Chondrocyte (in vitro differentiated cells): ENCODE results near the gene NMD3. TPM values are rescaled to one million over a fixed set of nuclear protein-coding genes. Genes with fewer than 3 reads are reported as not detected.

Experiments
- DNase-seq: peaks from one replicate; pipeline ENCODE4 v3.0.0; 2021; ENCODE audit warnings: mixed read lengths, low spot score
- H3K27ac Mint-ChIP-seq: one replicate; pipeline ENCODE4 v1.8.0; 2021; ENCODE audit warnings: mild to moderate bottlenecking, moderate library complexity, mixed read lengths; ENCODE audit not compliant: unreplicated experiment
- H3K27me3 Mint-ChIP-seq: 2 replicates; pipeline ENCODE4 v1.8.0; 2021; ENCODE audit warnings: low read depth, mixed read lengths
- H3K36me3 Mint-ChIP-seq: 2 replicates; pipeline ENCODE4 v1.8.0; 2021; ENCODE audit warnings: low read depth, mixed read lengths
- H3K4me1 Mint-ChIP-seq: 2 replicates; pipeline ENCODE4 v1.8.0; 2021; ENCODE audit warnings: low read depth, mild to moderate bottlenecking, mixed read lengths
- H3K4me3 Mint-ChIP-seq: one replicate; pipeline ENCODE4 v1.8.0; 2021; ENCODE audit warnings: mild to moderate bottlenecking, moderate library complexity, mixed read lengths; ENCODE audit not compliant: unreplicated experiment
- H3K9me3 Mint-ChIP-seq: 2 replicates; pipeline ENCODE4 v1.8.0; 2021; ENCODE audit warnings: low read depth, mixed read lengths
- total RNA-seq: library from RNA; stranded (reverse); gene quantifications from 3 replicates; pipeline ENCODE4 v1.2.1, GENCODE V29; 2021
- TF ChIP-seq, protein P1 (sequence below): fragments of 200-600 bp; sonication (generic); IDR thresholded peaks from 2 replicates; pipeline ENCODE4 v1.5.0; 2021; ENCODE audit warnings: antibody characterized with exemption, mild to moderate bottlenecking, moderate library complexity

NMD3 gene
- total RNA-seq, 1 donor from 2014 or later: 67.8 TPM

DNA sequence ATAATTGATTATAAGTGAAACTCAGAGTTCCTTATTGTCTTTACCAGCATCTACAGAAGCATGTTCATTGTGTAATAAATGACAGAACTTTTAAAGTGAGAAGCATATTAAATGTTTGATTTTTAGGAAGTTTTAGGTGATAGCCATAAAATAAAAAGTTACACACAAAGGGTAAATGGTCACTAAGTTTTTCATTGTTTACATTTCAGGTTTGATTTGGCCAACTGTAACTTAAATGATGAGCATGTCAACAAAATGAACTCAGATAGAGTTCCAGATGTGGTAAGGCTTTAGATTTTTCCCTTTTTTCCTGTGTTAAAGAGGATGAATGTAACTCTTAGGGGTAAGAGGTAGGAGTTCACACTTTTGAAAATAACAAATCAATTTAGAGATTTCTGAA, 25.9 kb downstream of the NMD3 start:
- no peaks in the 10 kb centered on the region for H3K9me3 Mint-ChIP-seq
- H3K4me3 Mint-ChIP-seq: no peak overlapping the region
- peaks cover 8% of the 10 kb centered on the region for H3K4me1 Mint-ChIP-seq
- peaks cover 26% of the 10 kb centered on the region for H3K36me3 Mint-ChIP-seq
- no peak overlapping the region for H3K27ac Mint-ChIP-seq
- TF ChIP-seq, protein P1, sequence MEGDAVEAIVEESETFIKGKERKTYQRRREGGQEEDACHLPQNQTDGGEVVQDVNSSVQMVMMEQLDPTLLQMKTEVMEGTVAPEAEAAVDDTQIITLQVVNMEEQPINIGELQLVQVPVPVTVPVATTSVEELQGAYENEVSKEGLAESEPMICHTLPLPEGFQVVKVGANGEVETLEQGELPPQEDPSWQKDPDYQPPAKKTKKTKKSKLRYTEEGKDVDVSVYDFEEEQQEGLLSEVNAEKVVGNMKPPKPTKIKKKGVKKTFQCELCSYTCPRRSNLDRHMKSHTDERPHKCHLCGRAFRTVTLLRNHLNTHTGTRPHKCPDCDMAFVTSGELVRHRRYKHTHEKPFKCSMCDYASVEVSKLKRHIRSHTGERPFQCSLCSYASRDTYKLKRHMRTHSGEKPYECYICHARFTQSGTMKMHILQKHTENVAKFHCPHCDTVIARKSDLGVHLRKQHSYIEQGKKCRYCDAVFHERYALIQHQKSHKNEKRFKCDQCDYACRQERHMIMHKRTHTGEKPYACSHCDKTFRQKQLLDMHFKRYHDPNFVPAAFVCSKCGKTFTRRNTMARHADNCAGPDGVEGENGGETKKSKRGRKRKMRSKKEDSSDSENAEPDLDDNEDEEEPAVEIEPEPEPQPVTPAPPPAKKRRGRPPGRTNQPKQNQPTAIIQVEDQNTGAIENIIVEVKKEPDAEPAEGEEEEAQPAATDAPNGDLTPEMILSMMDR: no peak
- H3K27me3 Mint-ChIP-seq: no peaks in the 10 kb centered on the region
- no peak for DNase-seq

DNA sequence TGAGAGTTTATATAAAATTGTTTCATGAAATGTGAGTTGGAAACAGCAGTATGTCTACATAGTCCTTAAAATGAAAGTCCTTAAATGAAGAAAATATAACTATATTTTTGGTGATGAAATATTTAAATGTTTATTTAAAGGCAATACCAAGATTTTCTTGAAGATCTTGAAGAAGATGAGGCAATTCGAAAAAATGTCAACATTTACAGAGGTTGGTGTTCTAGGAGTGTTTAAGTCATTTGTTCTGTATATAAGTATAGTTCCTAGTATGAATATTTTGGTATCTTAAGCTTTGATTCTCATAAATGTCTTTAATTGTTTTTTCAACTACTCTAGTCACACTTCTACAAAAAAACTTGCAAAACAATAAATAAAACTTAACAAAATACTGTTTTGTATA, 29.0 kb downstream of the NMD3 start:
- Mint-ChIP-seq H3K27me3 (no peaks in the 10 kb centered on the region), H3K4me3 (no peak overlapping the region), H3K27ac (no peak overlapping the region), H3K9me3 (no peaks in the 10 kb centered on the region), H3K4me1 (peaks cover 14% of the 10 kb centered on the region), H3K36me3 (peaks cover 36% of the 10 kb centered on the region)
- TF ChIP-seq, protein P1: no peak
- DNase-seq: no peak

DNA sequence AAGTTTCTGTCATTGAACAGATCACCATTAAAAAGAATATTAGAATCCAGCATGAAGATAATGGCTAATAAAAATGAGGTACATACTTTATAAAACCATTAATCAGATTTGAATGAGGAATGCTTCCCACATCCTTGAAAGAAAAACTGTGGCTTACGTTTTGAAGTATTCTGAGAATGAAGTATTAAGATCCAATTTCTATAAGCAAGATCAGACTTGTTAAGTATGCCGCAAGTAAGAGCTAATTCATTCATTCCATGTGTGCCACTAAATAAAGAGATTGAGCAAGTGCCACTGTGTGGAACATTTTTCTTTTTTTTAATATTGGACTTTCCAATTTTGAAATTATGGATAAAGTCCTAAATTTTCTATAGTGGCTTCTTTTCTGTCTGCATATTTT, 30.6 kb downstream of the NMD3 start:
- no peak overlapping the region for H3K27ac Mint-ChIP-seq

DNA sequence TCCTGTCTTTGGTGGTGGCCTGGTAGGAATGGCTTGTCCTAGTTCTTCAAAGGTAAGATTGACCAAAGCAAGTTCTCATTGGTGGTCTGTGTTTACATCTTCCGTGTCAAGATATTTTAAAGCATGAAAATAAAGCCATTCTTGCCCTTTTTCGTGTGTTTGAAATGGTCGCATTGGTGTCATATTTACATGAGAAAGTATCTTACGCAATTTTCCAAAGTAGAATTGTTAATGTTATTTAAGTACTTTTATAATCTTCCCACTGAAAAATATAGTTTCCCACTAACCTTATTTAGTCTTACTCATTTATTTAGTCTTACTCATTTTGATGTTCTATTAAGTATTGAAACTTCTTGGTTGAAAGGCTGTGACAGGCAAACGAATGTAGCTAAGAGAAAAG, 31.0 kb downstream of the NMD3 start:
- H3K4me1 Mint-ChIP-seq: peaks cover 14% of the 10 kb centered on the region
- TF ChIP-seq, protein P1: no peak
- no peaks in the 10 kb centered on the region for H3K9me3 Mint-ChIP-seq
- no peaks in the 10 kb centered on the region for H3K27me3 Mint-ChIP-seq
- H3K36me3 Mint-ChIP-seq: peaks cover 43% of the 10 kb centered on the region
- no peak overlapping the region for H3K27ac Mint-ChIP-seq
- DNase-seq: no peak
- no peak overlapping the region for H3K4me3 Mint-ChIP-seq

More for the DNA sequence above, 30.6 kb downstream of the NMD3 start:
- peaks cover 14% of the 10 kb centered on the region for H3K4me1 Mint-ChIP-seq
- H3K27me3 Mint-ChIP-seq: no peaks in the 10 kb centered on the region
- peaks cover 42% of the 10 kb centered on the region for H3K36me3 Mint-ChIP-seq
- no peak for DNase-seq
- no peaks in the 10 kb centered on the region for H3K9me3 Mint-ChIP-seq
- TF ChIP-seq, protein P1: no peak
- no peak overlapping the region for H3K4me3 Mint-ChIP-seq

DNA sequence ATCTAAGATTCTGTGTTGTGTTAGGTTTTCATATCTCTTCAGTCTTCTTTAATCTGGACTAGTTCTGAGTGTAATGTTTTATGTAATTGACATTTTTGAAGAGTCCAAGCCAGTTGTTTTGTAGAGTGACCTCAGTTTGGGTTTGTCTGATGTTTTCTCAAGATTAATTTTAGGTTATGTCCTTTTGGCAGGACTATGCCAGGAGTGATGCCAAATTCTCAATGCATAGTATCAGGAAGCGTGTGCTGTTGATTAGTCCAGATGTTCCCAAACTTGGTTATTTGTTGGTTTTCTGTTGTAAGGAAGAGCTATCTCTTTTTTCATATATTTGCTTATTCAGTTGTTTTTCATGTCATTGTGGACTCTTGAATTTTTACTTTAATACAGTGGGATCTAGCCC, 32.6 kb downstream of the NMD3 start:
- DNase-seq: no peak
- H3K4me1 Mint-ChIP-seq: peaks cover 14% of the 10 kb centered on the region
- TF ChIP-seq, protein P1: no peak
- H3K27me3 Mint-ChIP-seq: no peaks in the 10 kb centered on the region
- peaks cover 50% of the 10 kb centered on the region for H3K36me3 Mint-ChIP-seq
- peak overlapping the region; percentile 2 for H3K27ac Mint-ChIP-seq
- no peaks in the 10 kb centered on the region for H3K9me3 Mint-ChIP-seq
- H3K4me3 Mint-ChIP-seq: no peak overlapping the region
